DOHH2 (cell line): ENCODE measurements around the gene ATP7B.
"Not testable (repeated sequence)": the region's sequence is repeated elsewhere in the genome, so short reads cannot be mapped to it uniquely, and the experiment has no call there.

Experiments used
- EZH2phosphoT487 ChIP-seq: fragments of 200-600 bp; sonication (generic); IDR thresholded peaks from 2 replicates; pipeline ENCODE4 v1.6.1; 2017; ENCODE audit warnings: borderline replicate concordance, mild to moderate bottlenecking, antibody characterized with exemption, low read length, moderate library complexity, mixed read lengths
- TF ChIP-seq, protein P1 (sequence below): fragments of 200-600 bp; sonication (generic); IDR thresholded peaks from one replicate; pipeline ENCODE4 v1.5.1; 2014; ENCODE audit warnings: antibody characterized with exemption, mild to moderate bottlenecking, low read depth, low read length; ENCODE audit not compliant: poor library complexity, severe bottlenecking

DNA sequence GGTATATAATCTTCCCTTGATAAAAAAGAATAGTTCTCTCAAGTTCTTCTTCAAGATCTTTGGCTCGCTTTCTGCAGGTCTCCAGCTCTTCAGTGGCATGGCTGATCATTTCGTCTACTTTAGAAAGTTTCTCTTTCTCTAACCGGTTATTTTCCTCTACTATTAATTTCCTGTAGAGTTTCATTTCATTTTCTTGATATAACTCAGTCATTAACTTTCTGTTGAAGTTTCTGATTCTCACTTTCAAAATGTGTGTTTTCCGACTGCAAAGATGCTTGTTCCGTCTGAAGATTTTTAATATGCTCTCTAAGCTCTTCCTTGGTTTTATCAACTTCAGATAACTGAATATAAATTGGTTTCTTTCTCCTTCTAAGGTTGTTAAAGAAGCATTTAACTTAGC is 102.0 kb downstream of the ATP7B start:
- TF ChIP-seq, protein P1, sequence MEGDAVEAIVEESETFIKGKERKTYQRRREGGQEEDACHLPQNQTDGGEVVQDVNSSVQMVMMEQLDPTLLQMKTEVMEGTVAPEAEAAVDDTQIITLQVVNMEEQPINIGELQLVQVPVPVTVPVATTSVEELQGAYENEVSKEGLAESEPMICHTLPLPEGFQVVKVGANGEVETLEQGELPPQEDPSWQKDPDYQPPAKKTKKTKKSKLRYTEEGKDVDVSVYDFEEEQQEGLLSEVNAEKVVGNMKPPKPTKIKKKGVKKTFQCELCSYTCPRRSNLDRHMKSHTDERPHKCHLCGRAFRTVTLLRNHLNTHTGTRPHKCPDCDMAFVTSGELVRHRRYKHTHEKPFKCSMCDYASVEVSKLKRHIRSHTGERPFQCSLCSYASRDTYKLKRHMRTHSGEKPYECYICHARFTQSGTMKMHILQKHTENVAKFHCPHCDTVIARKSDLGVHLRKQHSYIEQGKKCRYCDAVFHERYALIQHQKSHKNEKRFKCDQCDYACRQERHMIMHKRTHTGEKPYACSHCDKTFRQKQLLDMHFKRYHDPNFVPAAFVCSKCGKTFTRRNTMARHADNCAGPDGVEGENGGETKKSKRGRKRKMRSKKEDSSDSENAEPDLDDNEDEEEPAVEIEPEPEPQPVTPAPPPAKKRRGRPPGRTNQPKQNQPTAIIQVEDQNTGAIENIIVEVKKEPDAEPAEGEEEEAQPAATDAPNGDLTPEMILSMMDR: not testable (repeated sequence)
- not testable (repeated sequence) for TF ChIP-seq EZH2phosphoT487
